CD14-positive monocyte (primary cell): ENCODE measurements around the gene LAMTOR1. TPM values are rescaled to one million over a fixed set of nuclear protein-coding genes. Genes with fewer than 3 reads are reported as not detected.

Experiments used
- DNase-seq, 3 donors: peaks; one replicate each; pipeline ENCODE4 v3.0.0-alpha.2; 2011 to 2022
- H2AFZ ChIP-seq: 2 replicates; pipeline ENCODE4 v1.6.0; 2012; ENCODE audit warnings: mild to moderate bottlenecking, low read depth, low read length, inconsistent platforms; ENCODE audit not compliant: insufficient read depth, poor library complexity, severe bottlenecking
- H3K27ac ChIP-seq, 2 donors: 1 replicate in 1 of 2; 2 replicates in 1 of 2; pipeline ENCODE4 v1.5.1; 2012 to 2013; ENCODE audit warnings: low read length in 2 of 2, control low read depth in 1 of 2, inconsistent platforms in 1 of 2, low read depth in 1 of 2, mild to moderate bottlenecking in 1 of 2
- H3K27me3 ChIP-seq, 2 donors: one replicate each; pipeline versions ENCODE4 v1.6.0 to v1.6.1; 2011 to 2013; ENCODE audit warnings: low read length in 2 of 2; ENCODE audit not compliant: control insufficient read depth in 2 of 2, insufficient read depth in 2 of 2
- H3K36me3 ChIP-seq, 2 donors: replicated peaks in 1 of 2; 1 replicate in 1 of 2; 2 replicates in 1 of 2; pipeline versions ENCODE4 v1.5.1 to v1.6.1; 2012 to 2013; ENCODE audit warnings: low read length in 2 of 2, control low read depth in 1 of 2, inconsistent platforms in 1 of 2, mild to moderate bottlenecking in 1 of 2; ENCODE audit not compliant: insufficient read depth in 2 of 2, control insufficient read depth in 1 of 2
- H3K4me1 ChIP-seq, 2 donors: 1 replicate in 1 of 2; 2 replicates in 1 of 2; pipeline versions ENCODE4 v1.5.1 to v1.6.1; 2012 to 2013; ENCODE audit warnings: low read length in 2 of 2, control low read depth in 1 of 2, inconsistent platforms in 1 of 2, mild to moderate bottlenecking in 1 of 2, moderate library complexity in 1 of 2; ENCODE audit not compliant: insufficient read depth in 2 of 2, control insufficient read depth in 1 of 2
- H3K4me2 ChIP-seq: replicated peaks from 2 replicates; pipeline ENCODE3; 2012; ENCODE audit warnings: low read length, moderate library complexity, mild to moderate bottlenecking; ENCODE audit not compliant: poor library complexity, severe bottlenecking; ENCODE audit errors: extremely low read depth
- H3K4me3 ChIP-seq, 3 experiments: fragments of 200-600 bp in 1 of 3; sonication (generic) in 1 of 3; replicated peaks in 1 of 3; 1 replicate in 2 of 3; 2 replicates in 1 of 3; pipeline ENCODE4 v1.5.1; 2011 to 2013; ENCODE audit warnings: low read length in 3 of 3, mild to moderate bottlenecking in 3 of 3, control low read depth in 2 of 3, low read depth in 2 of 3, inconsistent platforms in 1 of 3, moderate library complexity in 1 of 3
- H3K79me2 ChIP-seq: 2 replicates; pipeline ENCODE4 v1.6.0; 2012; ENCODE audit warnings: mild to moderate bottlenecking, control low read depth, inconsistent platforms, low read length, moderate library complexity; ENCODE audit not compliant: insufficient read depth
- H3K9ac ChIP-seq: 2 replicates; pipeline ENCODE4 v1.6.0; 2017; ENCODE audit warnings: low read length, mild to moderate bottlenecking; ENCODE audit not compliant: insufficient read depth, poor library complexity, severe bottlenecking
- H3K9me3 ChIP-seq, 2 donors: replicated peaks in 1 of 2; 1 replicate in 1 of 2; 2 replicates in 1 of 2; pipeline versions ENCODE4 v1.5.1 to v1.6.1; 2012 to 2013; ENCODE audit warnings: low read length in 2 of 2, control low read depth in 1 of 2; ENCODE audit not compliant: control insufficient read depth in 1 of 2, insufficient read depth in 1 of 2
- H4K20me1 ChIP-seq: 2 replicates; pipeline ENCODE4 v1.6.0; 2012; ENCODE audit warnings: mild to moderate bottlenecking, low read length, control low read depth, moderate library complexity; ENCODE audit not compliant: insufficient read depth
- H3K27ac Mint-ChIP-seq, 7 donors: one replicate each; pipeline ENCODE4 v1.8.0; 2020; ENCODE audit warnings: mild to moderate bottlenecking in 7 of 7, mixed read lengths in 7 of 7, moderate library complexity in 6 of 7, inconsistent platforms in 2 of 7
- H3K27me3 Mint-ChIP-seq, 3 donors: one replicate each; pipeline ENCODE4 v1.8.0; 2021 to 2022; ENCODE audit warnings: low read depth in 3 of 3, mild to moderate bottlenecking in 3 of 3, mixed read lengths in 3 of 3, moderate library complexity in 3 of 3, inconsistent platforms in 1 of 3
- H3K36me3 Mint-ChIP-seq, 2 donors: one replicate each; pipeline ENCODE4 v1.8.0; 2020; ENCODE audit warnings: mixed read lengths in 2 of 2, inconsistent platforms in 1 of 2, mild to moderate bottlenecking in 1 of 2
- H3K4me1 Mint-ChIP-seq: one replicate; pipeline ENCODE4 v1.8.0; 2020; ENCODE audit warnings: mild to moderate bottlenecking, mixed read lengths
- H3K4me3 Mint-ChIP-seq, 2 donors: one replicate each; pipeline ENCODE4 v1.8.0; 2020; ENCODE audit warnings: mild to moderate bottlenecking in 2 of 2, mixed read lengths in 2 of 2, moderate library complexity in 1 of 2
- H3K9me3 Mint-ChIP-seq, 7 donors: one replicate each; pipeline ENCODE4 v1.8.0; 2020 to 2022; ENCODE audit warnings: mixed read lengths in 7 of 7, mild to moderate bottlenecking in 6 of 7, moderate library complexity in 6 of 7, inconsistent platforms in 2 of 7
- WGBS: methylation state at CpG from one replicate; pipeline ENCODE4 v1.1.5; 2013; ENCODE audit warnings: missing lambda C conversion rate; ENCODE audit not compliant: insufficient coverage; 5-methylcytosine and 5-hydroxymethylcytosine counted together
- intact Hi-C, 2 donors: fragments of 100-400 bp; cut with micrococcal nuclease; formaldehyde crosslinking; loops; one replicate each; pipeline versions ENCODE4 v1.15.0 to v1.15.1; 2023
- polyA minus RNA-seq: library from RNA; depleted of rRNA, polyadenylated mRNA; stranded (reverse); fragments of >200 nt; gene quantifications from 2 replicates; pipeline ENCODE4 v1.2.3, GENCODE V29; 2012
- polyA plus RNA-seq, 3 donors: library from polyadenylated mRNA; depleted of rRNA in 1 of 3; unstranded in 2 of 3; stranded (reverse) in 1 of 3; fragments of 300-500 nt in 2 of 3; fragments of >200 nt in 1 of 3; fragmentation: Illumina TruSeq in 2 of 3; gene quantifications; 1 replicate in 2 of 3; 2 replicates in 1 of 3; pipeline ENCODE4 v1.2.3, GENCODE V29; 2012 to 2021
- total RNA-seq, 12 experiments: library from RNA in 1 of 12; stranded (reverse) in 1 of 12; fragments of 120-200 nt in 1 of 12; gene quantifications; one replicate each; pipeline ENCODE4 v1.2.4 and lab custom pipeline; 2013 to 2026; ENCODE audit warnings: mixed read lengths in 6 of 12, inconsistent platforms in 1 of 12
- TF ChIP-seq, protein P1 (sequence below): fragments of 200-600 bp; IDR thresholded peaks from one replicate; pipeline ENCODE4 v1.8.0; 2022; ENCODE audit warnings: antibody characterized with exemption, mild to moderate bottlenecking

Gene LAMTOR1
- 180 TPM for total RNA-seq (2013)
- polyA plus RNA-seq (100 to 1,000 TPM; 224 to 292 (median 256) TPM), polyA minus RNA-seq (123 and 232 TPM in 2 replicates), total RNA-seq (lab: John Stamatoyannopoulos, UW) (14.0 to 70.5 (median 46.4) reads per million in 11 experiments)

DNA sequence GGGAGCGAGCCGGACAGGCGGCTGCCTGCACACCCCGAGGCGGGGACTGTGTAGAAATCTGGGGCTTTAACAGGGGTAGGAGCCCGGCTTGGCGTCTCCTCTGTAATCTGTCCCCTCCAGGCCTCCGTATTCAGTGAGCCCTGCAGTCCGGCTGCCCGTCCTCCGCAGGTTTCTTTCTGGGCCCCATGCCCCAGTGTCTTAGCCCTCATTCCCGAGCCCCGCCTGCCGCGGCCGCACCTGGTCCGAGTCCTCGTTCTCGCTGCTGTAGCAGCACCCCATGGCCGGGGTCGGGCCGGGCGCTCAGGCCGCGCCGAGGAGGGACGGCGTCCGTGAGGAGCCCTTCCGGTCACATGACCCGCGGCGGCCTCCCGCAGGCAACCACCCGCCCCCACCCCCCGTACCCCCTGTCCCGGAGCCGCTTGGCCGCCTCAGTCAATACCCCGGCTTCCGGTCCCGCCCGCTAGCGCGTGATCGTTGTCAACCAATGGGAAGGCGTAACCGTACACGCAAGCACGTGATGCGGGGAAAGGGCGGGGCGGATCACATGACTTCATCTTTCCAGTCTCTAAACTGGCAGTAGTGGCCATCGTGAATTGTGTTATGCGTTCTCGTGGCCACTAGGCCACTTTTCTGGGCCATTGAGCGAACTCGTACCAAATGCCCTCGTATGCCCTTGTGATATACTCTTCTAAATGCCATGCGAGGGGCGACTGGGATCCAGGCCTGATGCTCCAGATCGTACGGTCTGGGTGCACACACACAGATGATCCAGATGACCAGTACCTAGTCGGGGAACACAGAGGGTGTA lies at the start of gene LAMTOR1:
Gene LAMTOR1 (minus strand): TSS at position 352 of the 808 bp plus-strand sequence. CDS start 73 bp downstream, at position 279.
- H2AFZ ChIP-seq, result peak within 1 kb of the TSS; percentile 83
- TF ChIP-seq, protein P1, sequence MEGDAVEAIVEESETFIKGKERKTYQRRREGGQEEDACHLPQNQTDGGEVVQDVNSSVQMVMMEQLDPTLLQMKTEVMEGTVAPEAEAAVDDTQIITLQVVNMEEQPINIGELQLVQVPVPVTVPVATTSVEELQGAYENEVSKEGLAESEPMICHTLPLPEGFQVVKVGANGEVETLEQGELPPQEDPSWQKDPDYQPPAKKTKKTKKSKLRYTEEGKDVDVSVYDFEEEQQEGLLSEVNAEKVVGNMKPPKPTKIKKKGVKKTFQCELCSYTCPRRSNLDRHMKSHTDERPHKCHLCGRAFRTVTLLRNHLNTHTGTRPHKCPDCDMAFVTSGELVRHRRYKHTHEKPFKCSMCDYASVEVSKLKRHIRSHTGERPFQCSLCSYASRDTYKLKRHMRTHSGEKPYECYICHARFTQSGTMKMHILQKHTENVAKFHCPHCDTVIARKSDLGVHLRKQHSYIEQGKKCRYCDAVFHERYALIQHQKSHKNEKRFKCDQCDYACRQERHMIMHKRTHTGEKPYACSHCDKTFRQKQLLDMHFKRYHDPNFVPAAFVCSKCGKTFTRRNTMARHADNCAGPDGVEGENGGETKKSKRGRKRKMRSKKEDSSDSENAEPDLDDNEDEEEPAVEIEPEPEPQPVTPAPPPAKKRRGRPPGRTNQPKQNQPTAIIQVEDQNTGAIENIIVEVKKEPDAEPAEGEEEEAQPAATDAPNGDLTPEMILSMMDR, result peak; percentile 70
- peaks cover 19 to 53% of the 10 kb centered on the region in 2 donors for H3K36me3 ChIP-seq
- H3K27ac Mint-ChIP-seq, result peak within 1 kb of the TSS; percentile 95 to 98 (median 96)
- peak within 1 kb of the TSS; percentile 81 to 95 (median 81) for H3K4me3 ChIP-seq
- intact Hi-C loops, result loop anchor here (2.0 to 10.0 kb wide), 3 partner anchors 22 to 122 kb away; partner anchors contain the start of genes INPPL1 (in 1 of the 2), LRRC51 (in 1 of the 2) and NUMA1 (in 1 of the 2)
- H3K9me3 Mint-ChIP-seq, result peaks cover 0 to 7% (median 0%) of the 10 kb centered on the region in 7 donors
- WGBS, result under 1% methylated on average over 41 of the region's 64 CpGs
- no peaks in the 10 kb centered on the region for H3K27me3 ChIP-seq
- H3K27me3 Mint-ChIP-seq, result peaks cover 0 to 1% (median 0%) of the 10 kb centered on the region in 3 donors
- H3K9ac ChIP-seq, result peak within 1 kb of the TSS; percentile 91
- peak within 1 kb of the TSS; percentile 90 to 95 for H3K27ac ChIP-seq
- peaks cover 46 to 50% of the 10 kb centered on the region in 2 donors for H3K4me1 ChIP-seq
- H3K79me2 ChIP-seq, result peaks cover 50% of the 10 kb centered on the region
- H3K4me3 Mint-ChIP-seq, result peak within 1 kb of the TSS; percentile 91 to 99
- DNase-seq, result peak; percentile 99
- H4K20me1 ChIP-seq, result peaks cover 32% of the 10 kb centered on the region
- no peaks in the 10 kb centered on the region for H3K9me3 ChIP-seq
- H3K4me2 ChIP-seq, result peak within 1 kb of the TSS; percentile 86
- H3K36me3 Mint-ChIP-seq, result peaks cover 44 to 73% of the 10 kb centered on the region in 2 donors
- peaks cover 49% of the 10 kb centered on the region for H3K4me1 Mint-ChIP-seq

DNA sequence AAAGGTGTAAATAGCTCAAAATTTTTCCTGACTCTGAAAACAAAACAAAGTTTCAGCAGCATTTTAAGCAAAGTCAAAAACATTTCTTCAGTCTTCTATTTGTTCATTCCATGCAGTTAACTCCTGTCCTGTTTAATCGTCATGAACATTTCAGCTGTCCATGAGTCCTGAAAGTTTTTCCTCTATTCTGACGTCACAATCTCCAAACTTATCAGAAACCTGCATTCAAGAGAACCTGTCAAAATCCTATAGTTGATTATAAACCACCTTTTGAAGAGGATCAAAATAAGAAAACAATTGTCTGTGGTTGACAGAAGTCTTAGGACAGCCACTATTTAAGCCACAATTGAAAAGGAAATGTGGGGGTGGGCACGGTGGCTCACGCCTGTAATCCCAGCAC lies 47.8 kb upstream of the LAMTOR1 start:
- H3K4me3 Mint-ChIP-seq, result no peak overlapping the region
- Histone ChIP-seq H3K4me3 (no peak overlapping the region), H3K79me2 (no peaks in the 10 kb centered on the region), H4K20me1 (no peaks in the 10 kb centered on the region), H2AFZ (no peak overlapping the region), H3K27me3 (no peaks in the 10 kb centered on the region), H3K36me3 (no peaks in the 10 kb centered on the region), H3K4me1 (no peaks in the 10 kb centered on the region), H3K4me2 (no peak overlapping the region), H3K27ac (no peak overlapping the region), H3K9ac (no peak overlapping the region), H3K9me3 (no peaks in the 10 kb centered on the region)
- no peaks in the 10 kb centered on the region for H3K36me3 Mint-ChIP-seq
- H3K27me3 Mint-ChIP-seq, result peaks cover 3 to 6% (median 5%) of the 10 kb centered on the region in 3 donors
- intact Hi-C loops, result no loop called here
- WGBS, result 100% methylated on average over 1 of the region's 4 CpGs
- peaks cover 0 to 2% (median 0%) of the 10 kb centered on the region in 7 donors for H3K9me3 Mint-ChIP-seq
- H3K27ac Mint-ChIP-seq, result no peak overlapping the region
- no peak for DNase-seq
- TF ChIP-seq, protein P1, result no peak
- peaks cover 2% of the 10 kb centered on the region for H3K4me1 Mint-ChIP-seq
